DND-41 (cell line): ENCODE results near the gene TCAP.

ENCODE experiments used
- ATAC-seq: fragments of 200-7000 bp; cut with Tn5 transposase; 3 replicates; pipeline ENCODE4 v1.9.1; 2021; ENCODE audit warnings: low read depth; ENCODE audit not compliant: insufficient read depth
- DNase-seq: peaks from one replicate; pipeline ENCODE4 v3.0.0-alpha.2; 2020
- H2AFZ ChIP-seq: 2 replicates; pipeline ENCODE4 v1.6.0; 2012; ENCODE audit warnings: low read depth, low read length
- H3K27ac ChIP-seq: 2 replicates; pipeline ENCODE4 v1.5.1; 2012; ENCODE audit warnings: low read length, inconsistent platforms
- H3K27me3 ChIP-seq: fragments of 200-600 bp; sonication (generic); 2 replicates; pipeline ENCODE4 v1.6.0; 2012; ENCODE audit warnings: low read length, mild to moderate bottlenecking, inconsistent platforms; ENCODE audit not compliant: insufficient read depth, poor library complexity
- H3K36me3 ChIP-seq: 2 replicates; pipeline ENCODE4 v1.5.1; 2012; ENCODE audit warnings: low read length, inconsistent platforms; ENCODE audit not compliant: insufficient read depth
- H3K4me1 ChIP-seq: 2 replicates; pipeline ENCODE4 v1.5.1; 2012; ENCODE audit warnings: mild to moderate bottlenecking, low read length; ENCODE audit not compliant: insufficient read depth
- H3K4me2 ChIP-seq: 2 replicates; pipeline ENCODE4 v1.6.0; 2012; ENCODE audit warnings: mild to moderate bottlenecking, moderate library complexity, low read length, inconsistent platforms; ENCODE audit not compliant: insufficient read depth
- H3K4me3 ChIP-seq, 2 experiments: fragments of 200-600 bp in 1 of 2; shearing (Covaris generic) in 1 of 2; 2 replicates each; pipeline ENCODE4 v1.5.1; 2012 to 2016; ENCODE audit warnings: inconsistent platforms in 2 of 2, low read length in 2 of 2, mild to moderate bottlenecking in 2 of 2, low read depth in 1 of 2, moderate library complexity in 1 of 2
- H3K79me2 ChIP-seq: 2 replicates; pipeline ENCODE4 v1.6.0; 2012; ENCODE audit warnings: low read length, inconsistent platforms; ENCODE audit not compliant: insufficient read depth
- H3K9ac ChIP-seq: 2 replicates; pipeline ENCODE4 v1.6.0; 2012; ENCODE audit warnings: low read depth, mild to moderate bottlenecking, inconsistent platforms, low read length, moderate library complexity
- H3K9me3 ChIP-seq: 2 replicates; pipeline ENCODE4 v1.5.1; 2012; ENCODE audit warnings: low read length, moderate library complexity, mild to moderate bottlenecking, inconsistent platforms; ENCODE audit not compliant: insufficient read depth, severe bottlenecking
- H4K20me1 ChIP-seq: 2 replicates; pipeline ENCODE4 v1.6.0; 2012; ENCODE audit warnings: low read length; ENCODE audit not compliant: insufficient read depth
- EZH2 ChIP-seq: IDR thresholded peaks from 3 replicates; pipeline ENCODE4 v1.6.1; 2012; ENCODE audit warnings: borderline replicate concordance, low read depth, mild to moderate bottlenecking, moderate library complexity, low read length, inconsistent platforms; ENCODE audit not compliant: severe bottlenecking
- TF ChIP-seq, protein P1 (sequence below): IDR thresholded peaks from 2 replicates; pipeline ENCODE4 v1.5.1; 2012; ENCODE audit warnings: borderline replicate concordance, low read length, moderate library complexity, mild to moderate bottlenecking; ENCODE audit not compliant: poor library complexity, severe bottlenecking; ENCODE audit errors: extremely low read depth

Gene TCAP

DNA sequence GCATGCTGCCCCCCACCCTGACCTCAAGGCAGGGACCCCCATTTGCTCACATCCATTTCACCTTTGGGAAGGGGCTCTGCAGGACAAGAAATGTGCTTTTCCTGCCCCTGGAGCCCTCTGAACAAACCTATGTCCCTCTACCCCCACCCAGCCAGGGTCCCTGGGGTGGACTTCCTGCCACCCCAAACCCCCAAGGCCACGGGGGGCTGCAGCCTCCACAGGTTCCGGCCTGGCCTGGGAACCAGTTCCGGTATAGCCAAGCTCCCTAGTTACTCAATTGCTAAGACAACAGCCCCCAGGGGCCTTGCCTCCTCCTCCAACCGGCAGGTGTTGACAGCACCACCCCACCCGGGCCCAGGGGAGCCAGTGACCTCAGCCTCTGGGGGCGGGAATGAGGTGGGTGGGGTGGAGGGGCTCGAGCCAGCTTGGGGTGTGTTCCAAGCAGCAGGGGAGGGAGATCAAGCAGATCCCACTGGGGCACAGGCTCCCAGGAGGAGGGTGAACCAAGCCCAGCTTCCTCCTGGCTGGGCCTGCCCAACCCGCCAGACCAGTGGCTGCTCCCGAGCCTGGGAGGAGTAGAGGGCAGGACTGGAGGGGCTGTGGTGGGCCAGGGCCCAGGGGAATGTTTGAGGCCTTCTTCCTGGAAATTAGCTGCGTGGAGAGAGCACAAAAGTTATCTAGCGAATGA is 9.7 kb downstream of the TCAP start:
- H3K27ac ChIP-seq, result no peak overlapping the region
- H3K9ac ChIP-seq, result no peak overlapping the region
- ATAC-seq, result no peak
- H3K9me3 ChIP-seq, result no peaks in the 10 kb centered on the region
- H3K4me1 ChIP-seq, result peaks cover 7% of the 10 kb centered on the region
- no peak for DNase-seq
- no peaks in the 10 kb centered on the region for H3K27me3 ChIP-seq
- H4K20me1 ChIP-seq, result 0 out of 2 replicates have a peak, but pooled peaks cover 3% of the 10 kb centered on the region
- H3K36me3 ChIP-seq, result 0 out of 2 replicates have a peak, but pooled peaks cover 5% of the 10 kb centered on the region
- no peaks in the 10 kb centered on the region for H3K79me2 ChIP-seq
- H3K4me3 ChIP-seq, result no peak overlapping the region
- no peak overlapping the region for H3K4me2 ChIP-seq
- no peak overlapping the region for H2AFZ ChIP-seq
- TF ChIP-seq, protein P1, sequence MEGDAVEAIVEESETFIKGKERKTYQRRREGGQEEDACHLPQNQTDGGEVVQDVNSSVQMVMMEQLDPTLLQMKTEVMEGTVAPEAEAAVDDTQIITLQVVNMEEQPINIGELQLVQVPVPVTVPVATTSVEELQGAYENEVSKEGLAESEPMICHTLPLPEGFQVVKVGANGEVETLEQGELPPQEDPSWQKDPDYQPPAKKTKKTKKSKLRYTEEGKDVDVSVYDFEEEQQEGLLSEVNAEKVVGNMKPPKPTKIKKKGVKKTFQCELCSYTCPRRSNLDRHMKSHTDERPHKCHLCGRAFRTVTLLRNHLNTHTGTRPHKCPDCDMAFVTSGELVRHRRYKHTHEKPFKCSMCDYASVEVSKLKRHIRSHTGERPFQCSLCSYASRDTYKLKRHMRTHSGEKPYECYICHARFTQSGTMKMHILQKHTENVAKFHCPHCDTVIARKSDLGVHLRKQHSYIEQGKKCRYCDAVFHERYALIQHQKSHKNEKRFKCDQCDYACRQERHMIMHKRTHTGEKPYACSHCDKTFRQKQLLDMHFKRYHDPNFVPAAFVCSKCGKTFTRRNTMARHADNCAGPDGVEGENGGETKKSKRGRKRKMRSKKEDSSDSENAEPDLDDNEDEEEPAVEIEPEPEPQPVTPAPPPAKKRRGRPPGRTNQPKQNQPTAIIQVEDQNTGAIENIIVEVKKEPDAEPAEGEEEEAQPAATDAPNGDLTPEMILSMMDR, result no peak

- Histone ChIP-seq H3K9me3 (no peaks in the 10 kb centered on the region), H4K20me1 (0 out of 2 replicates have a peak, but pooled peaks cover 3% of the 10 kb centered on the region), H2AFZ (no peak overlapping the region), H3K36me3 (0 out of 2 replicates have a peak, but pooled peaks cover 5% of the 10 kb centered on the region), H3K9ac (no peak overlapping the region), H3K79me2 (no peaks in the 10 kb centered on the region), H3K27ac (no peak overlapping the region), H3K4me3 (no peak overlapping the region), H3K4me2 (no peak overlapping the region), H3K4me1 (peaks cover 10% of the 10 kb centered on the region), H3K27me3 (no peaks in the 10 kb centered on the region)
- ATAC-seq (no peak), DNase-seq (no peak)
- no peak for TF ChIP-seq EZH2
- TF ChIP-seq, protein P1, result no peak
Observed at GRCh38 chr17:39675390-39676082, 10.4 kb downstream of the TCAP start.

DNA sequence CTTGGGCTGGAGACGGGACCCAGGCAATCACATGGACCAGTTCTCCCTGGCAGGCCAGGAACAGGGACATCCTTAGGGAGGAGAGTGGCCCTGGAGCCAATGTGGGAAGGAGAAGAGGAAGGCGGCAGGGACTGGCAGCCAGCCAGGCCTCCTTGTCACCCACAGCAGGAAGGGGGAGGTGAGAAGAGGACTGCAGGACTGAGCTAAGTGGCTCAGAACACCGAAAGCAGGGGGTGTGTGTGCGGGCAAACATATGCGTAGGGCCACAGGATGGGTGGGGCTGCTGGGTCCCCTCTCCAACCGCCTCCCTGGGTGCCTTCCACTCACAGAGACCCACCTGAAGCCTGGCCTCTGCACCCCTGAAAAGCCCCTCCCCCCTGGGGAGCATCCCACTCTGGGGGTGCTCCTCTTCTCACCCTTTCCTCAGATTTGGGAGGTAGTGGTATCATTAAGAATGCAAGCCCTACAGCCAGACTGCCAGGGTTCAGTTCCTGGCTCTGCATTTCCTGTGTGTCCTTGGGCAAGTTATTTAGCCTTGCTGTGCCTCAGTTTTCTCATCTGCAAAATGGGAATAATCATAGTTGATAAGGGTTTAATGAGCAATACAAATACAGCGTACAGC is 11.2 kb downstream of the TCAP start:
- H3K9me3 ChIP-seq, result no peaks in the 10 kb centered on the region
- no peak overlapping the region for H3K27ac ChIP-seq
- H3K9ac ChIP-seq, result no peak overlapping the region
- TF ChIP-seq, protein P1, result no peak
- no peak for TF ChIP-seq EZH2
- H3K4me1 ChIP-seq, result peaks cover 10% of the 10 kb centered on the region
- H3K27me3 ChIP-seq, result no peaks in the 10 kb centered on the region
- no peak overlapping the region for H2AFZ ChIP-seq
- ATAC-seq (no peak), DNase-seq (peak; percentile 21)
- 0 out of 2 replicates have a peak, but pooled peaks cover 5% of the 10 kb centered on the region for H3K36me3 ChIP-seq
- H3K4me2 ChIP-seq, result no peak overlapping the region
- 0 out of 2 replicates have a peak, but pooled peaks cover 3% of the 10 kb centered on the region for H4K20me1 ChIP-seq
- no peaks in the 10 kb centered on the region for H3K79me2 ChIP-seq
- no peak overlapping the region for H3K4me3 ChIP-seq
